ENCODE results near the gene ABLIM2. TPM values are rescaled to one million over a fixed set of nuclear protein-coding genes. Genes with fewer than 3 reads are reported as not detected.

The ABLIM2 gene
- total and polyA plus RNA-seq, 2 of the 4 experiments (the other 2 are of a cell fraction), result under 0.01 to 0.10 TPM

- H2AFZ ChIP-seq (replicated peaks; ENCODE audit: low read length, poor library complexity), result no peak overlapping the region
- H3K9ac ChIP-seq (ENCODE audit: low read depth, low read length), result no peak overlapping the region; the same call in 1 of the 2 replicates
- H3K4me2 ChIP-seq (ENCODE audit: low read depth, low read length), result no peak overlapping the region; the same call in 1 of the 2 replicates
- H2BK5ac ChIP-seq (ENCODE audit: low read depth, low read length, poor library complexity, severe bottlenecking), result peak overlapping the region; percentile 57
- TF ChIP-seq SMC3 (IDR thresholded peaks at IDR 0.05; ENCODE audit: low read depth, low read length) (no peak), FOS (IDR thresholded peaks at IDR 0.05; ENCODE audit: low read depth, low read length) (0 out of 2 replicates have a peak, but pooled peaks have one; percentile 5), CTCF (conservative IDR thresholded peaks at IDR 0.05; ENCODE audit: low read depth, low read length) (no peak), BHLHE40 (IDR thresholded peaks at IDR 0.05; ENCODE audit: low read depth, low read length) (peak; percentile 55; the same call in 1 of the 2 replicates), CEBPB (IDR thresholded peaks at IDR 0.05; ENCODE audit: low read depth, low read length) (peak; percentile 85)
- intact Hi-C loops (cut with micrococcal nuclease) (loop anchor here (5.0 to 10.0 kb wide), 2 partner anchors 126 to 794 kb away; partner anchors contain the start of gene SORCS2), in situ Hi-C loops (cut with MboI; ENCODE audit: low sequenced_read_pairs) (loop anchor here (10.0 kb wide), 1 partner anchor 224 kb away; no protein-coding TSS in a partner anchor), dilution Hi-C loops (cut with HindIII; ENCODE audit: low sequenced_read_pairs, unreplicated experiment) (no loop called here)
- no peak overlapping the region for H4K91ac ChIP-seq (ENCODE audit: insufficient read depth, low read depth, low read length)
- H3K79me1 ChIP-seq (ENCODE audit: low read depth in 1 of 2, low read length in 2 of 2), result peaks cover 3 to 14% of the 10 kb centered on the region in 2 experiments; a peak in 1 of 4 replicates
- H3K27ac ChIP-seq (ENCODE audit: insufficient read depth, low read length), result no peak overlapping the region
- H3K23ac ChIP-seq (ENCODE audit: low read depth, low read length), result no peak overlapping the region
- peaks cover 12% of the 10 kb centered on the region for H3K4me1 ChIP-seq (ENCODE audit: control insufficient read depth, insufficient read depth, low read length)
- no peaks in the 10 kb centered on the region for H3K9me1 ChIP-seq (ENCODE audit: insufficient read depth, low read length)
- POLR2A ChIA-PET (ENCODE audit: unreplicated experiment), result no interaction called here
- H3K27me3 ChIP-seq (ENCODE audit: control insufficient read depth, insufficient read depth, low read length), result peaks cover 8% of the 10 kb centered on the region
- no peak overlapping the region for H2BK20ac ChIP-seq (ENCODE audit: low read depth, low read length)
- no peak overlapping the region for H3K56ac ChIP-seq (ENCODE audit: extremely low read depth, insufficient read depth, low read length)
- H3K36me3 ChIP-seq (ENCODE audit: control insufficient read depth, insufficient read depth, low read length), result no peaks in the 10 kb centered on the region
- H3K9me3 ChIP-seq (ENCODE audit: control insufficient read depth, insufficient read depth, low read length), result no peaks in the 10 kb centered on the region
- CTCF ChIA-PET, result interaction anchor here (0.6 to 1.7 kb wide), 5 partner anchors 79 to 220 kb away, joined by 3 to 8 read pairs (median 3); no protein-coding TSS in a partner anchor
- H4K8ac ChIP-seq (ENCODE audit: low read depth in 2 of 2, low read length in 2 of 2), result no peak overlapping the region
- H2BK15ac ChIP-seq (ENCODE audit: low read depth, low read length), result no peak overlapping the region
- no peak overlapping the region for H2AK9ac ChIP-seq (replicated peaks; ENCODE audit: low read depth, low read length, poor library complexity)
- DNase-seq, result peak; percentile 76
- H3K14ac ChIP-seq (replicated peaks; ENCODE audit: low read depth, low read length), result no peak overlapping the region
- H3K18ac ChIP-seq (ENCODE audit: low read depth, low read length), result no peak overlapping the region
- no peak overlapping the region for H2AK5ac ChIP-seq (ENCODE audit: low read depth, low read length)
- peak; percentile 25 for ATAC-seq (ENCODE audit: low read depth)
- no peak overlapping the region for H2BK120ac ChIP-seq (ENCODE audit: low read depth, low read length)
- H4K5ac ChIP-seq (ENCODE audit: low read depth, low read length), result no peak overlapping the region
- no CpG with 5 or more reads among the region's 1 CpG for WGBS, 2 experiments (ENCODE audit: extremely low coverage in 2 of 2, insufficient read length in 1 of 2)
- no TSS peak for BruUV-seq (replicated peaks)
- H3K4me3 ChIP-seq (ENCODE audit: insufficient read depth, low read depth, low read length), result no peak overlapping the region
- no peaks in the 10 kb centered on the region; the same call in 1 of the 2 replicates for H4K20me1 ChIP-seq (ENCODE audit: insufficient read depth, low read length)
- no peak overlapping the region for H3K4ac ChIP-seq (ENCODE audit: low read depth, low read length)
These were observed 170.2 kb downstream of the ABLIM2 start for GRCh38 chr4:7988437-7988836.
